Measurements from ENCODE around the gene AATK.

AATK gene

DNA sequence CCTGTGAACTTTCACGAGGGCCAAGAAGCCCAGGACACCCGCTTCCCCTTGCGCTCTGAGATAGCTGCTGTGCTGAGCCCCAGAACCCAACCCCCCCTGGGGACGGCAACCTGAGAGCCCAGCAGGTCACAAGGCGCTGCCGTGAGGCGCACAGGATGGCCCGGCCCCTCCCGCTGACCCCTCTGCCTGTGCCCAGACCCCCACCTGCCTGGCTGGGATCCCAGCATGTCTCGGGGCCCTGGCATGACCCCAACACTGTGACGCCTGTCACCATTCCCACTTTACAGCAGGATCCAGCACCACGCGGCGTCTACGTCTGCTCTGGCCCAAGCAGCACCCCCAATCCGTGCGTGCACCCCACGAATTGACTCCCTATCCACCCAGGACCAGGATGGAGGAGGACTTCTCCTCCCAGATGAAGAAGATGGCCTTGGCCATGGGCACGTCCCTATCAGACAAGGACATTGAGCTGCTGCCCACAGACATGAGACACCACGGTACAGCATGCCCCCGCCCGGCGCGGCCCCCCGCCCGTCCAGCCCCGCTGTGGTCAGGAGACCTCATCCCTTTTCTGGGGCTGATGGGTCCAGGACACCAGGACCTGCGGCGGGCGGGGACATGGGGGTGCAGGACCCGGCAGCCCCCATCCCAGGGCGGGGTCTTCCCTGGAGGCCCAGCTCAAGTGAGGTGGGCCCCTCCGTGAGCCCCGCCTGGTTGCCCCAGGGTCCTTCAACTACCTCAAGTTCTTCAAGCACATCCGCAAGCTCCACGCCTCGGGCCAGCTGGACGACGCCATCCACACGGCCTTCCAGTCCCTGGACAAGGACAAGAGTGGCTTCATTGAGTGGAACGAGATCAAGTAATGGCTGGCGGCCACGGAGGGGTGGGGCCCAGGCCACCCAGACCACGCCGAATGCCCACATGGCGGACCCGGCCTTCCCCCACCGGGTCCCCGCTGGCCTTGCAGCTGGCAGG lies 15.1 kb upstream of the AATK start:
- no peak for DNase-seq (ENCODE audit: low read depth)

DNA sequence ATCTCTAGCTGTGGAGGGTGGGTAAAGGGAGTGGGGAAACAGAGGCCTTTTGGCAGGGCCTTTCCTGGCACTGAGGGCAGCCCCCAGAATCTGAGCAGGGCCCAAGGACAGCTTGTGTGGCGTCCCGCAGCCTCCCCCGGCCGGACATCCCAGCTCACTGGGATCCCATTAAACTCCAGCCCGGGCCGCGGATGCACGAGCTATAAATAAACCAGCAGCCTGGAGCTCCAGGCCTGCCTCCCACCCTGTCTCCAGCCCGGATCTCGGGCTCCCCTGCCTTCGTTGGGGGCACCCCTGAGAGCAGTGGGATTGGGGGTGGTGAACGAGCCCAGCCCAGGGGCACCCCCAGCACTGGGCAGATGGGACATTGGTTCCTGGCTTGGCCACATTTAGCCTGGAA lies 13.8 kb upstream of the AATK start:
- no peak for DNase-seq (ENCODE audit: low read depth)

DNA sequence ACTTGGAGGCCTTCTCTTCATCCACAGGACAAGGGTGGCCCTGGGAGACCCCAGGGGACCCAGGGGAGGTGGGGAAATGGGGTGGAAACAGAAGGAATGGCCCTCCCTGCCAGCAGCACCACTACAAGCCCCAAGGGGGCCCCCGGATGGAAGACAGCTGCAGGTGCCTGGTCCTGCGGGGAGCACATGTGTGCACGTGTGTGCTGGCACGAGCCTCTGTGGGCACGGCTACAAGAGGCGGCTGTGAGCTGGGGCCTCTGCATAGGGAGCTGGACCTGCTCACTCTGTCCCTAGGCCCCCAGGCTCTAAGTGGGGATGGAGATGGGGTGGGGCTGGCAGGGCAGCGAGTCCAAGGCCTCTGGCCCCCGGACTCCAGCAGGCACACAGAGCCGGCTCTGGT lies 13.2 kb upstream of the AATK start:
- no peak for DNase-seq (ENCODE audit: low read depth)

DNA sequence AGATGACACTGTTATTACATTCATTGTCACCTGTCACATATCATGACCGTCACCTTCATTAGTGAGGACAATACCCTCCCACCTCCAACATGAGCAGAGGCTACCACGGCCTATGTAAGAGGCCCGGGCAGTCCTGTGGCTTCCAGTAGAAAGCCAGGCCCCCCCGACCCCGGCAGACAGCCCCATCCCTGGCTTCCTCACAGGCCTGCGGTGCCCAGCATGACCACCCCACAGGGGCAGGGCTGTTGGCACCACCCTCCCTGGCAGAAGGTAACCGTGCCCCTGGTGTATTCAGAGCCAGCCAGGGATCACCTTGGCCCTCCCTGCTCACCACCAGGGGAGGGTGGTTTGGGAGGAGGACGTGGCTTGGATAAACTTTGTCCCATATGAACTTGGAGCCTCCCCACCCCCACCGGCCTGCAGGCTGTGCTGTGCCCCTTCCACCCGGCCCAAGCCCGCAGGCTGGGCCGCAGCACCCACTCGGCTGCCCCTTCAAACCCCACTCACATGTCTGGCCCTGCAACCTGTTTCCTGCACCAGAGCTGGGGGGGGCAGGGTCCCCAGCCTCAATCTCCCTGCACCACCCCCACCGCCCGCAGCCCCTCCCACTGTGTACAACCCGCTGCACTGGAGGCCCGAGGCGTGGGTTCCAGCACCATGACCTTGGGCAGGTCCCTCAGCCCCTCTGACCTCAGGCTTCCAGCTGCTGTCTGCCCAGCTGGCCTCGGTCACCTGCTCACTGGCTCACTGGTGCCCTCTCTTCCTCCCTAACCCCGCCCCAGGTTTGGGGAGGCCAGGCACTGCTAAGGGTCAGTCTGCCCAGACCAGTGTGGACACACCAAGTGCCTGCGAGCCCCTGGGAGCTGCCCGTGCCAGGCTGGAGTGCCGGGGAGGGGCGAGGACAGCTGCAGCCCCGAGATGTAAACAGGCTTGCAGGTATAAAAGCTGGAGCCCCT lies 12.4 kb upstream of the AATK start:
- no peak for DNase-seq (ENCODE audit: low read depth)

- no peak for DNase-seq (ENCODE audit: low read depth)
These were observed 10.6 kb upstream of the AATK start for GRCh38 chr17:81176666-81177065.

GRCh38 chr17:81173762-81174155 lies 7.7 kb upstream of the AATK start:
- no peak for DNase-seq (ENCODE audit: low read depth)

GRCh38 chr17:81173052-81173761 lies 7.2 kb upstream of the AATK start:
- DNase-seq (ENCODE audit: low read depth): peak; percentile 8

DNA sequence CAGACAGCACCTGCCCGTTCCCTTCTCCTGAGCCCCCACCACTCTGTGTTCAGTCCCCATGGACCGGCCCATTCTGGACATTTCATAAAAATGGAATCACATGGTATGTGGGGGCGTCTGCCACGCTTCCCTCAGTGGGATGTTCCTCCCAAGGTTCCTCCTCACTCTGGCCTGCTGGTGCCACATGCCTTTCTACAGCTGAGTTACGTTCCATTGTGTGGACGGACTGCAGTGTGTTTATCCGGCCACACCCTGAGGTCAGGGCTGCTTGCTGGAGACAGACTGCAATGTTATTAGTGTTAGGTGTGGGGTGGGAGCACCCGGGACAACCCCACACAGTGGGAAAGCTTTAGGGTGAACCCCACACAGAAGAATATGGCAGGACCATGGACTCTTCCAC lies 5.9 kb upstream of the AATK start:
- peak; percentile 24 for DNase-seq (ENCODE audit: low read depth)

GRCh38 chr17:81170727-81171494 lies 4.9 kb upstream of the AATK start:
- DNase-seq (ENCODE audit: low read depth): no peak

- no peak for DNase-seq (ENCODE audit: low read depth)
These were observed 3.9 kb upstream of the AATK start for GRCh38 chr17:81169870-81170309.

- no peak for DNase-seq (ENCODE audit: low read depth)
These were observed 1.6 kb upstream of the AATK start for GRCh38 chr17:81167638-81168037.

GRCh38 chr17:81167194-81167524 lies 1.1 kb upstream of the AATK start:
- DNase-seq (ENCODE audit: low read depth): no peak

- no peak for DNase-seq (ENCODE audit: low read depth)
These were observed 582 bp downstream of the AATK start, which contains the start of gene PVALEF for GRCh38 chr17:81165246-81166032. Gene PVALEF (plus strand): TSS chr17:81165507. CDS start chr17:81181227, 15,720 bp downstream.

DNA sequence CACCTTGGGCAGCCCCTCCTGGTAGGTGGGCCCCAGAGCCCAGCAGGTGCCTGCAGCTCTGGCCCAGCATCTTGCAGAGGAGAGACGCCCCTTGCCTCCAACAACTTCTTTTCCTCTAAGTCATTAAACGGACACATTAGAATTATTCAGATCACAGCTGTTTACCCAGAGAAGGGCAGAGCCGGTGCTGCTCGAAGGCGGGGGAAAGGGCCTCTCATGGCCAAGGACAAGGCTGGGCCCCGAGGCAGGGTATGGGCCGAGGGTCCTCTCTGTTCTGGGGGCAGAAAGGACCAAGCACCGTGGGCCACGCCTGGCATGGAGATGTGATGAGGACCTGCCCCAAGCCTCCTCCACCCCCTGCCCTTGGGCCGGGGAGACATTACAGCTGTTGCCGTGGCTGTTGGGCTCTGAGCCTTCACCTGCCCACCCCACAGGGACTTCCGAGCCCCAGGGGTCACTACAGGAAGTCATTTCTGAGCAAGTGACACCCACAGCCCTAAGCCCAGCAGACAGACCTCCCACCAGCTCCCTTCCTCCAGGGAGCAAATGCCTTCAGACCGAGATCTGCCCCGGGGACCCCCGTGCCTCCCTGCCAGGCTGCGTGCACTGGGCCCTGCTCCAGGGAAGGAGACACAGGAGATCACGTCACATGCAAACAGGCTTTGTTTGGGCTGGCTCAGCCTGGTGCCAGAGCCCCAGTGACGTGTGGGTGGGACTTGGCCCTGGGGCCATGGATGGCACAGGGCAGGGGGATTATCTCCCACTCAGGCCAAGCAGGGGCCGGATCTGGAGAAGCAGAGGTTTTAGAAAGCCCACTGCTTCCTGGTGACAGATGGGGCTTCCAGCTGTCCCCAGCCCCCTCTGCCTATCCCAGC lies 1.4 kb downstream of the AATK start:
- DNase-seq (ENCODE audit: low read depth): no peak

GRCh38 chr17:81163703-81164370 lies 2.2 kb downstream of the AATK start:
- DNase-seq (ENCODE audit: low read depth): no peak

GRCh38 chr17:81163051-81163695 lies 2.8 kb downstream of the AATK start:
- no peak for DNase-seq (ENCODE audit: low read depth)

DNA sequence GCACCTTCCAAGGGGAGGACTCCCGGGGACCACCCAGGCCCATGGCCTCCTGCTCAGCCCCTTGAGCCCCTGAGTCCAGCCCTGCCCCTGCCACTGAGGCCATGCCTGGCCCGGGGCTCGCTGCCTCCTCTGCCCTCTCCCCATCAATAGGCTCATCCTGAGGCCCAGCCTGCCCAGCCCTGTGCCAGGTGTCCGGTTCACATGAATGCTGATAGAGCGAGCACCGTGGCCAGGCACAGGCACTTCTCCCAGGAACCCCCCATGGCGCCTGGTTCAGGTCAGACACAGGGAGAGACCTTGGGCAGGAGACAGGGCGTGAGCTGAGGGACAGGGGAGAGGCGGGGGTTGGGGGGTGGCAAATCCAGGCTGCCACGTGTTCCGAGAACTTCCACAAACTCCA lies 3.5 kb downstream of the AATK start:
- DNase-seq (ENCODE audit: low read depth): no peak

DNA sequence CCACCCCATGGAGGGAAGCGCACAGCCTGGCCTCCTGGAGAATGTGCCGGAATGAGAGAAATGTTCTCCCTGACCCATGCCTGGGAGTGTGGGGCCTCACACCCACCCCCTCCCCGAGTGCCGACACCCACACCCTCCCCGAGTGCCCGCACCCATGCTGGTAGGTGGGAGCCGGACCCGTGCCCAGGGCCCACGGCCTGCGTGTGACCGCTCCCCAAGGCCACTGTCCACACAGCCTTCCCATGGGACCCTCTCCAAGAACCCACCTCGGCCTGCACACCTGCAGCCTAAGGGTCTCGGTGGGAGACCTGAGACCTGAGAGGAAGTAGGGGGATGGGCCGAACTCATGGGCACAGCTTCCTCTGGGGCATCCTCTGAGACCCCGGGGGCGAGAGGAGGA lies 4.0 kb downstream of the AATK start:
- no peak for DNase-seq (ENCODE audit: low read depth)
